ENCODE data around the gene SLC44A1.

Gene SLC44A1

DNA sequence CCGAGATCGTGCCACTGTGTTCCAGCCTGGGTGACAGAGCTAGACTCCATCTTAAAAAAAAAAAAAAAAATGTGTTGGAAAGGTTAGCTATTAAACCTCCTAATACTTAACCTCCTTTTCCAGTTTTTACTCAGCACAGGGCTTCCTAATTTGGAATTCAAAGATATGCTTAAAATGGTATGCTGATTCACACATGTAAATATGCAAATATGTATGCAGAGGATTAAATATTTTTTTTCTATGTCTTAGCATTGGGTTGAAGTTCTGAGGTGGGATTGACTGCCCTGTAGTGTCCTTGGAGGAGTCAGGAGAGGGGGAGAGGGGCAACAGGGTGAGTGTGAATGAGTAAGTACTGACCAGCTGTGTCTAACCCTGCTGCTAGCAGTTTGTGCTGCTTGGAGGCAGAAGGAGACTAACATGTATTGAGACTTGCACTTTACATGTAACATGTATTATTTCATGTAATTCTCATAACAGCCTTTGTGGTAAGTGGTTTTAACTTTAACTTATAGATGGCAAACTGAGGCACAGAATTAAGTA is 63.2 kb downstream of the SLC44A1 start:
- Histone ChIP-seq H3K27me3 (ENCODE audit: insufficient read depth, poor library complexity, severe bottlenecking) (no peaks in the 10 kb centered on the region), H3K27ac (replicated peaks) (no peak overlapping the region), H3K4me3 (replicated peaks; ENCODE audit: insufficient read depth, low read length) (no peak overlapping the region)
- TF ChIP-seq, protein P1, sequence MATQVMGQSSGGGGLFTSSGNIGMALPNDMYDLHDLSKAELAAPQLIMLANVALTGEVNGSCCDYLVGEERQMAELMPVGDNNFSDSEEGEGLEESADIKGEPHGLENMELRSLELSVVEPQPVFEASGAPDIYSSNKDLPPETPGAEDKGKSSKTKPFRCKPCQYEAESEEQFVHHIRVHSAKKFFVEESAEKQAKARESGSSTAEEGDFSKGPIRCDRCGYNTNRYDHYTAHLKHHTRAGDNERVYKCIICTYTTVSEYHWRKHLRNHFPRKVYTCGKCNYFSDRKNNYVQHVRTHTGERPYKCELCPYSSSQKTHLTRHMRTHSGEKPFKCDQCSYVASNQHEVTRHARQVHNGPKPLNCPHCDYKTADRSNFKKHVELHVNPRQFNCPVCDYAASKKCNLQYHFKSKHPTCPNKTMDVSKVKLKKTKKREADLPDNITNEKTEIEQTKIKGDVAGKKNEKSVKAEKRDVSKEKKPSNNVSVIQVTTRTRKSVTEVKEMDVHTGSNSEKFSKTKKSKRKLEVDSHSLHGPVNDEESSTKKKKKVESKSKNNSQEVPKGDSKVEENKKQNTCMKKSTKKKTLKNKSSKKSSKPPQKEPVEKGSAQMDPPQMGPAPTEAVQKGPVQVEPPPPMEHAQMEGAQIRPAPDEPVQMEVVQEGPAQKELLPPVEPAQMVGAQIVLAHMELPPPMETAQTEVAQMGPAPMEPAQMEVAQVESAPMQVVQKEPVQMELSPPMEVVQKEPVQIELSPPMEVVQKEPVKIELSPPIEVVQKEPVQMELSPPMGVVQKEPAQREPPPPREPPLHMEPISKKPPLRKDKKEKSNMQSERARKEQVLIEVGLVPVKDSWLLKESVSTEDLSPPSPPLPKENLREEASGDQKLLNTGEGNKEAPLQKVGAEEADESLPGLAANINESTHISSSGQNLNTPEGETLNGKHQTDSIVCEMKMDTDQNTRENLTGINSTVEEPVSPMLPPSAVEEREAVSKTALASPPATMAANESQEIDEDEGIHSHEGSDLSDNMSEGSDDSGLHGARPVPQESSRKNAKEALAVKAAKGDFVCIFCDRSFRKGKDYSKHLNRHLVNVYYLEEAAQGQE (IDR thresholded peaks at IDR 0.05; ENCODE audit: insufficient replicate concordance, low read depth), result no peak
- TF ChIP-seq SPI1 (IDR thresholded peaks at IDR 0.05; ENCODE audit: borderline replicate concordance, low read depth) (no peak), GABPA (IDR thresholded peaks at IDR 0.05; ENCODE audit: low read depth) (no peak), POLR2AphosphoS5 (IDR thresholded peaks at IDR 0.05; ENCODE audit: low read depth) (no peak)
- TF ChIP-seq, protein P2, sequence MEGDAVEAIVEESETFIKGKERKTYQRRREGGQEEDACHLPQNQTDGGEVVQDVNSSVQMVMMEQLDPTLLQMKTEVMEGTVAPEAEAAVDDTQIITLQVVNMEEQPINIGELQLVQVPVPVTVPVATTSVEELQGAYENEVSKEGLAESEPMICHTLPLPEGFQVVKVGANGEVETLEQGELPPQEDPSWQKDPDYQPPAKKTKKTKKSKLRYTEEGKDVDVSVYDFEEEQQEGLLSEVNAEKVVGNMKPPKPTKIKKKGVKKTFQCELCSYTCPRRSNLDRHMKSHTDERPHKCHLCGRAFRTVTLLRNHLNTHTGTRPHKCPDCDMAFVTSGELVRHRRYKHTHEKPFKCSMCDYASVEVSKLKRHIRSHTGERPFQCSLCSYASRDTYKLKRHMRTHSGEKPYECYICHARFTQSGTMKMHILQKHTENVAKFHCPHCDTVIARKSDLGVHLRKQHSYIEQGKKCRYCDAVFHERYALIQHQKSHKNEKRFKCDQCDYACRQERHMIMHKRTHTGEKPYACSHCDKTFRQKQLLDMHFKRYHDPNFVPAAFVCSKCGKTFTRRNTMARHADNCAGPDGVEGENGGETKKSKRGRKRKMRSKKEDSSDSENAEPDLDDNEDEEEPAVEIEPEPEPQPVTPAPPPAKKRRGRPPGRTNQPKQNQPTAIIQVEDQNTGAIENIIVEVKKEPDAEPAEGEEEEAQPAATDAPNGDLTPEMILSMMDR (IDR thresholded peaks at IDR 0.05; ENCODE audit: insufficient read depth, low read length), result no peak
- no peak for DNase-seq (ENCODE audit: low read depth in 1 of 2, low spot score in 1 of 2)

DNA sequence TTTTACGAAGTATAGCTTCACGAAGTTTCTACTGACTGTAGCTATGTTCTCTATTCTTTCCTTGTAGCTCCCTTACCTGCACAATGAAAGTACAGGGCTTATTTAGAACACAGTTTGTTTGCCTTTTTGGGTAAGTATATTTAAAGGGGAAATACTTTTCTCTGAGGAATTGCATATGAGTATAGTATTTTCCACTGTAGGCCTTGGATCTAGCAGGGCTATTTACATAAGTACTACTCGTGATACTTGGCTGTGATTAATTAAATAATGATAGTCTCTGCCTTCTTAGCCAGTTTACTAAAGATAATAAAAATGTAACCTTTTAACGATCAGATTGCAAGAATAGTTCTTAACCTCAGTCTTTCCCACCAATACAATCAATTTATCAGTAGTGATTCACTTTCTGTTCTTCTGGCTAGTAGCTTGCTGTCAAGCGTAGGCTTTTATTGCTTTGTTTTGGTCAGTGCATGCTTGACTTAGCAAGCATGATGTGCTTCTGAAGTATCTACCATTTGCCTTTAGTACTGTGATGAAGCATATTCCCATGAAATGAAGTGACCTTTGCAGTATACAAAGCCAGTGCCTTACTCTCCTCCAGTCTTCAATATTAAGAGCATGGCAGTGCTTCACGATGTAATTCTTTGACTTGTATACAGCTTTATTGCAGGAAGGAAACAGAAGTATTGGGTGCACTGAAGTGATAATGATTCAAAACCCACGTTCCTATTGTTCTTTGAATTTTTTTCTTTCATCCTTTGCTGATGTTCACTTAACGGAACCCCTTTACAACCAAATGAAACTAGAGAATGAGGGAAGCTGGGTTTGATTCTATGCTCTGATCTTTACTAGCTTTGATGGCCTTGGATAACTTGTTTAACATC is 64.2 kb downstream of the SLC44A1 start:
- no peak for DNase-seq (ENCODE audit: low read depth in 1 of 2, low spot score in 1 of 2)
- TF ChIP-seq, protein P2 (IDR thresholded peaks at IDR 0.05; ENCODE audit: insufficient read depth, low read length), result no peak
- TF ChIP-seq GABPA (IDR thresholded peaks at IDR 0.05; ENCODE audit: low read depth) (no peak), SPI1 (IDR thresholded peaks at IDR 0.05; ENCODE audit: borderline replicate concordance, low read depth) (no peak), POLR2AphosphoS5 (IDR thresholded peaks at IDR 0.05; ENCODE audit: low read depth) (no peak)
- TF ChIP-seq, protein P1 (IDR thresholded peaks at IDR 0.05; ENCODE audit: insufficient replicate concordance, low read depth), result no peak
- Histone ChIP-seq H3K4me3 (replicated peaks; ENCODE audit: insufficient read depth, low read length) (no peak overlapping the region), H3K27me3 (ENCODE audit: insufficient read depth, poor library complexity, severe bottlenecking) (no peaks in the 10 kb centered on the region), H3K27ac (replicated peaks) (no peak overlapping the region)

DNA sequence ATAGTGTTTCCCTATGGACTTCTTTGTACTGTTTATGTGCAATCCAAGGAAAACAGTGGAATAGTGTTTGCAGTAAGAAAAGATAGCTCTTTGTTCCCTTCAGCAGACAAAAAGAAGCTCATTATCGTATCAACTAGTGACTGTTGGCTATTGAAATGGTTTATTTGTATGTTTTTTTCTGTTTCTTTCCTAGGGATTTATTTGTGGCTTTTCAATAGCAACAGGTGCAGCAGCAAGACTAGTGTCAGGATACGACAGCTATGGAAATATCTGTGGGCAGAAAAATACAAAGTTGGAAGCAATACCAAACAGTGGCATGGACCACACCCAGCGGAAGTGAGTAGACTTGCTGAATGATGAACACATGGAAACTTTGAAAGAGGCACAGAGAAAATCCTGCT is 65.1 kb downstream of the SLC44A1 start:
- Histone ChIP-seq H3K27ac (replicated peaks) (no peak overlapping the region), H3K4me3 (replicated peaks; ENCODE audit: insufficient read depth, low read length) (no peak overlapping the region), H3K27me3 (ENCODE audit: insufficient read depth, poor library complexity, severe bottlenecking) (no peaks in the 10 kb centered on the region)
- TF ChIP-seq, protein P2 (IDR thresholded peaks at IDR 0.05; ENCODE audit: insufficient read depth, low read length), result no peak
- TF ChIP-seq POLR2AphosphoS5 (IDR thresholded peaks at IDR 0.05; ENCODE audit: low read depth) (no peak), GABPA (IDR thresholded peaks at IDR 0.05; ENCODE audit: low read depth) (no peak), SPI1 (IDR thresholded peaks at IDR 0.05; ENCODE audit: borderline replicate concordance, low read depth) (no peak)
- TF ChIP-seq, protein P1 (IDR thresholded peaks at IDR 0.05; ENCODE audit: insufficient replicate concordance, low read depth), result no peak
- DNase-seq (ENCODE audit: low read depth in 1 of 2, low spot score in 1 of 2), result no peak
